OCI-LY7 (cell line): ENCODE measurements around the gene LIMS1. TPM values are rescaled to one million over a fixed set of nuclear protein-coding genes. Genes with fewer than 3 reads are reported as not detected.

Source experiments
- BruUV-seq: library from RNA; stranded (reverse); fragments of 400-500 nt; replicated peaks from 2 replicates; lab custom pipeline; 2021; lab: Mats Ljungman, UMichigan
- CTCF ChIA-PET: fragments of 300-600 bp; sonication (Branson Sonifier 250); formaldehyde crosslinking; loops from one replicate; lab custom pipeline; 2022; ENCODE audit warnings: antibody characterized with exemption; ENCODE audit not compliant: unreplicated experiment; lab: Charles Lee
- POLR2A ChIA-PET: fragments of 300-600 bp; sonication (Branson Sonifier 250); formaldehyde crosslinking; loops from one replicate; lab custom pipeline; 2022; ENCODE audit warnings: antibody characterized with exemption; lab: Charles Lee
- DNase-seq: peaks from one replicate; pipeline ENCODE4 v3.0.0-alpha.2; 2015; ENCODE audit warnings: low spot score
- H2AFZ ChIP-seq: fragments of 200-600 bp; sonication (generic), shearing (Covaris generic); 2 replicates; pipeline ENCODE4 v1.6.1; 2014; ENCODE audit warnings: mild to moderate bottlenecking, antibody characterized with exemption, low read length, moderate library complexity
- H3K27ac ChIP-seq: fragments of 200-600 bp; sonication (generic); 2 replicates; pipeline ENCODE4 v1.5.1; 2014; ENCODE audit warnings: mixed run types, low read depth, mild to moderate bottlenecking, moderate library complexity, low read length, inconsistent platforms; ENCODE audit not compliant: poor library complexity, severe bottlenecking
- H3K36me3 ChIP-seq: fragments of 200-600 bp; sonication (generic); 2 replicates; pipeline ENCODE4 v1.6.1; 2014; ENCODE audit warnings: mild to moderate bottlenecking, antibody characterized with exemption, low read length, moderate library complexity, mixed read lengths; ENCODE audit not compliant: insufficient read depth
- H3K4me1 ChIP-seq: fragments of 200-600 bp; sonication (generic); 2 replicates; pipeline ENCODE4 v1.5.1; 2014; ENCODE audit warnings: mild to moderate bottlenecking, low read length; ENCODE audit not compliant: insufficient read depth, poor library complexity, severe bottlenecking
- H3K4me2 ChIP-seq: fragments of 200-600 bp; sonication (generic); 2 replicates; pipeline ENCODE4 v1.6.1; 2014; ENCODE audit warnings: mild to moderate bottlenecking, low read length
- H3K4me3 ChIP-seq: fragments of 200-600 bp; sonication (generic); 2 replicates; pipeline ENCODE4 v1.5.1; 2014; ENCODE audit warnings: mild to moderate bottlenecking, low read depth, low read length; ENCODE audit not compliant: poor library complexity, severe bottlenecking
- H3K79me2 ChIP-seq: fragments of 200-600 bp; sonication (generic); 2 replicates; pipeline ENCODE4 v1.6.1; 2016; ENCODE audit warnings: low read depth, mild to moderate bottlenecking, low read length, moderate library complexity, mixed read lengths; ENCODE audit not compliant: insufficient read depth
- H3K9me2 ChIP-seq: fragments of 200-600 bp; sonication (generic); 2 replicates; pipeline ENCODE4 v1.6.1; 2016; ENCODE audit warnings: mild to moderate bottlenecking, low read length, mixed read lengths; ENCODE audit not compliant: insufficient read depth
- H3K9me3 ChIP-seq: fragments of 200-600 bp; sonication (generic); 2 replicates; pipeline ENCODE4 v1.6.1; 2014; ENCODE audit warnings: mild to moderate bottlenecking, mixed run types, low read length, mixed read lengths
- H4K20me1 ChIP-seq: fragments of 200-600 bp; sonication (generic); 2 replicates; pipeline ENCODE4 v1.6.1; 2014; ENCODE audit warnings: mild to moderate bottlenecking, antibody characterized with exemption, low read length, moderate library complexity, mixed read lengths; ENCODE audit not compliant: insufficient read depth
- CTCF ChIP-seq: fragments of 200-600 bp; sonication (generic); conservative IDR thresholded peaks from 2 replicates; pipeline ENCODE4 v1.5.1; 2014; ENCODE audit warnings: mild to moderate bottlenecking, antibody characterized with exemption, low read length, moderate library complexity, mixed read lengths
- EZH2phosphoT487 ChIP-seq: fragments of 200-600 bp; sonication (generic); IDR thresholded peaks from 2 replicates; pipeline ENCODE4 v1.6.1; 2018; ENCODE audit warnings: low read depth, borderline replicate concordance, mild to moderate bottlenecking, mixed run types, antibody characterized with exemption, low read length, moderate library complexity, mixed read lengths
- intact Hi-C: fragments of 100-400 bp; cut with micrococcal nuclease; formaldehyde crosslinking; loops from one replicate; pipeline ENCODE4 v1.10.0; 2022; ENCODE audit not compliant: unreplicated experiment
- total RNA-seq, 2 experiments: library from RNA; depleted of rRNA in 1 of 2; stranded (reverse); fragments of >200 nt in 1 of 2; shearing (Covaris generic) in 1 of 2; gene quantifications; 2 replicates each; pipeline ENCODE4 v1.2.3, GENCODE V29; 2014 to 2022

Gene LIMS1
- total RNA-seq, 2 experiments from 2014 or later: 53.3 to 74.7 TPM

GRCh38 chr2:108585436-108585835 lies 51.2 kb downstream of the LIMS1 start:
- peaks cover 30% of the 10 kb centered on the region for H3K4me1 ChIP-seq
- H3K9me3 ChIP-seq: no peaks in the 10 kb centered on the region
- H4K20me1 ChIP-seq: no peaks in the 10 kb centered on the region
- TF ChIP-seq CTCF: no peak
- TF ChIP-seq EZH2phosphoT487: no peak
- CTCF ChIA-PET: no interaction called here
- no TSS peak for BruUV-seq
- intact Hi-C loops: loop anchor here (2.0 kb wide), 1 partner anchor 51 kb away; the partner anchor contains the start of gene LIMS1
- H3K9me2 ChIP-seq: no peaks in the 10 kb centered on the region
- no peak overlapping the region for H3K4me2 ChIP-seq
- no peak for DNase-seq
- H3K27ac ChIP-seq: no peak overlapping the region
- POLR2A ChIA-PET: interaction anchor here (0.5 to 4.0 kb wide), 2 partner anchors 10 to 164 kb away, joined by 3 to 19 read pairs; no protein-coding TSS in a partner anchor
- no peaks in the 10 kb centered on the region for H3K79me2 ChIP-seq
- no peak overlapping the region for H2AFZ ChIP-seq
- H3K36me3 ChIP-seq: no peaks in the 10 kb centered on the region
- H3K4me3 ChIP-seq: no peak overlapping the region

DNA sequence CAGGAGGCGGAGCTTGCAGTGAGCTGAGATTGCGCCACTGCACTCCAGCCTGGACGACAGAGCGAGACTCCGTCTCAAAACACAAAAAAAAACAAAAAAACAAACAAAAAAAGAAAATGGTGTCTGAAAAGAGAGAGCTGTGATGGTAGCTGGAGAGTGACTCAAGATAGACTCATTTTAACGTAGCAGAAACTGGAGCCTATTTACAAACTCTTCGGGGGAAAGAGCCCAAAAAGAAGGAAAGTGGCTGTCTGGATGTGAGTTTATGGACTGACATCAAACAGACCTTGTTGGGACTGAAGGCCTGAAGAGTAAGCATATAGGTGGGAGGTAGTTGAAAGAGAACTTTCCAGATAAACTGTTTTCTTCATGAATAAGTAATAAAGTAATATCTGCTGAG lies 51.8 kb downstream of the LIMS1 start:
- POLR2A ChIA-PET: interaction anchor here (0.6 to 4.0 kb wide), 3 partner anchors 11 to 390 kb away, joined by 3 to 19 read pairs (median 4); no protein-coding TSS in a partner anchor
- DNase-seq: no peak
- no TSS peak for BruUV-seq

More for the DNA sequence above, 51.8 kb downstream of the LIMS1 start:
- H2AFZ ChIP-seq: no peak overlapping the region
- CTCF ChIA-PET: interaction anchor here (1.0 kb wide), 1 partner anchor 51 kb away, joined by 3 read pairs; no protein-coding TSS in a partner anchor
- no peaks in the 10 kb centered on the region for H4K20me1 ChIP-seq
- no peaks in the 10 kb centered on the region for H3K36me3 ChIP-seq
- TF ChIP-seq EZH2phosphoT487 (no peak), CTCF (no peak)
- H3K9me2 ChIP-seq: no peaks in the 10 kb centered on the region
- intact Hi-C loops: no loop called here
- no peaks in the 10 kb centered on the region for H3K9me3 ChIP-seq
- peaks cover 30% of the 10 kb centered on the region for H3K4me1 ChIP-seq
- no peak overlapping the region for H3K4me2 ChIP-seq
- H3K79me2 ChIP-seq: no peaks in the 10 kb centered on the region
- H3K4me3 ChIP-seq: no peak overlapping the region
- H3K27ac ChIP-seq: no peak overlapping the region
